K562 (cell line): ENCODE results near the gene KRTAP4-8. TPM values are rescaled to one million over a fixed set of nuclear protein-coding genes. Genes with fewer than 3 reads are reported as not detected.

ENCODE experiments used
- ATAC-seq: fragments of 200-7000 bp; cut with Tn5 transposase; 3 replicates; pipeline ENCODE4 v1.9.1; 2020; ENCODE audit warnings: moderate library complexity
- BruUV-seq: library from RNA; stranded (reverse); fragments of 400-500 nt; replicated peaks from 2 replicates; lab custom pipeline; 2021; lab: Mats Ljungman, UMichigan
- CTCF ChIA-PET: fragments of 300-600 bp; formaldehyde crosslinking; extraction: SDS; loops from one replicate; lab custom pipeline; 2021; ENCODE audit warnings: low intra/inter-chr PET ratio; lab: Yijun Ruan, JAX
- POLR2A ChIA-PET: fragments of 300-600, 350-650 bp; sonication (Branson Sonifier 250); formaldehyde crosslinking; extraction: SDS; loops from one replicate; lab custom pipeline; 2021; ENCODE audit warnings: antibody characterized with exemption, inconsistent platforms; lab: Yijun Ruan, JAX
- DNase-seq, 4 experiments: peaks; one replicate each; pipeline versions ENCODE4 v3.0.0 to v3.0.0-alpha.2; 2011 to 2018; ENCODE audit warnings: low spot score in 3 of 4, mixed read lengths in 3 of 4; ENCODE audit errors: extremely low read depth in 1 of 4
- FAIRE-seq: peaks from 2 replicates; lab custom pipeline; 2011; peaks lifted over from hg19 to GRCh38; lab: Jason Lieb, UNC
- H2AFZ ChIP-seq: 2 replicates; pipeline ENCODE4 v1.6.0; 2011; ENCODE audit warnings: low read depth, low read length, control low read depth, inconsistent platforms
- H3K27ac ChIP-seq: fragments of 200-600 bp; 3 replicates; pipeline ENCODE4 v1.8.0; 2011; ENCODE audit warnings: low read depth, mild to moderate bottlenecking, control low read depth, inconsistent platforms, low read length, moderate library complexity, mixed read lengths; ENCODE audit errors: extremely low read depth
- H3K27me3 ChIP-seq, 2 experiments: fragments of 300-600 bp in 1 of 2; 2 replicates in 1 of 2; 3 replicates in 1 of 2; pipeline versions ENCODE4 v1.6.0 to v1.8.0; 2011; ENCODE audit warnings: inconsistent platforms in 2 of 2, low read length in 2 of 2, mild to moderate bottlenecking in 1 of 2, mixed read lengths in 1 of 2, moderate library complexity in 1 of 2; ENCODE audit not compliant: control insufficient read depth in 2 of 2, insufficient read depth in 2 of 2
- H3K36me3 ChIP-seq: fragments of 300-600 bp; 3 replicates; pipeline ENCODE4 v1.8.0; 2011; ENCODE audit warnings: mild to moderate bottlenecking, low read length, inconsistent platforms; ENCODE audit not compliant: control insufficient read depth, insufficient read depth
- H3K4me1 ChIP-seq, 2 experiments: fragments of 200-600 bp in 1 of 2; replicated peaks in 1 of 2; 2 replicates in 1 of 2; 3 replicates in 1 of 2; pipeline versions ENCODE4 v1.5.1 to v1.8.0; 2011; ENCODE audit warnings: inconsistent platforms in 2 of 2, low read length in 2 of 2, mild to moderate bottlenecking in 1 of 2, mixed read lengths in 1 of 2, moderate library complexity in 1 of 2; ENCODE audit not compliant: control insufficient read depth in 2 of 2, insufficient read depth in 2 of 2
- H3K4me2 ChIP-seq: 2 replicates; pipeline ENCODE4 v1.6.1; 2011; ENCODE audit warnings: low read length, control low read depth, inconsistent platforms, mixed read lengths; ENCODE audit not compliant: insufficient read depth
- H3K4me3 ChIP-seq: fragments of 200-600 bp; sonication (generic), shearing (Covaris generic); 2 replicates; pipeline ENCODE4 v1.5.1; 2016; ENCODE audit warnings: control low read depth, inconsistent platforms
- H3K79me2 ChIP-seq: fragments of 200-600 bp; 3 replicates; pipeline ENCODE4 v1.8.0; 2011; ENCODE audit warnings: low read length, inconsistent platforms; ENCODE audit not compliant: control insufficient read depth, insufficient read depth
- H3K9ac ChIP-seq, 2 experiments: 2 replicates each; pipeline versions ENCODE4 v1.6.0 to v1.6.1; 2011; ENCODE audit warnings: low read depth in 2 of 2, low read length in 2 of 2, control low read depth in 1 of 2, inconsistent platforms in 1 of 2, mild to moderate bottlenecking in 1 of 2, mixed read lengths in 1 of 2; ENCODE audit not compliant: insufficient read depth in 1 of 2
- H3K9me1 ChIP-seq: one replicate; pipeline ENCODE4 v1.6.0; 2011; ENCODE audit warnings: inconsistent platforms, mild to moderate bottlenecking, low read length, moderate library complexity; ENCODE audit not compliant: control insufficient read depth, insufficient read depth
- H3K9me3 ChIP-seq: replicated peaks from 2 replicates; pipeline ENCODE4 v1.5.1; 2011; ENCODE audit warnings: low read depth, low read length, inconsistent platforms; ENCODE audit not compliant: control insufficient read depth, insufficient read depth
- H4K20me1 ChIP-seq: replicated peaks from 2 replicates; pipeline ENCODE4 v1.6.1; 2011; ENCODE audit warnings: low read length, inconsistent platforms, mixed read lengths; ENCODE audit not compliant: control insufficient read depth, insufficient read depth
- ATF2 ChIP-seq: sonication (generic); formaldehyde crosslinking; IDR thresholded peaks from 2 replicates; pipeline ENCODE4 v1.8.1; 2022; ENCODE audit warnings: missing genetic modification reagents
- FOXP4 ChIP-seq: sonication (generic); formaldehyde crosslinking; IDR thresholded peaks from 2 replicates; pipeline ENCODE4 v1.8.0; 2022; ENCODE audit warnings: mild to moderate bottlenecking, missing genetic modification reagents, borderline replicate concordance
- MAFF ChIP-seq: IDR thresholded peaks from 2 replicates; pipeline ENCODE4 v1.6.1; 2012; ENCODE audit warnings: low read length, improper control_type of control experiment
- MBD2 ChIP-seq: sonication (generic); IDR thresholded peaks from 2 replicates; pipeline ENCODE4 v1.6.1; 2016; ENCODE audit warnings: low read depth, borderline replicate concordance
- NRF1 ChIP-seq, 2 experiments: fragments of 450-650 bp; IDR thresholded peaks in 1 of 2; conservative IDR thresholded peaks in 1 of 2; 2 replicates each; pipeline ENCODE4 v1.6.1; 2014; ENCODE audit warnings: mild to moderate bottlenecking in 2 of 2
- SMARCC2 ChIP-seq: fragments of 450-650 bp; IDR thresholded peaks from 2 replicates; pipeline ENCODE4 v1.6.1; 2017; ENCODE audit warnings: antibody characterized with exemption, moderate library complexity, mild to moderate bottlenecking, low read depth
- ZBTB9 ChIP-seq: fragments of 450-650 bp; formaldehyde crosslinking; IDR thresholded peaks from 2 replicates; pipeline ENCODE4 v1.4.0; 2020; ENCODE audit warnings: mild to moderate bottlenecking, moderate library complexity
- WGBS: fragments of 100-300 bp; shearing (Covaris generic); methylation state at CpG from one replicate; pipeline ENCODE4 v1.1.6; 2016; ENCODE audit warnings: low coverage, mixed read lengths; ENCODE audit not compliant: insufficient coverage; ENCODE audit errors: missing lambda C conversion rate; 5-methylcytosine and 5-hydroxymethylcytosine counted together
- in situ Hi-C: fragments of 300-500 bp; cut with MboI; formaldehyde crosslinking; loops from 4 replicates; pipeline ENCODE4 v1.15.0; 2018; ENCODE audit warnings: inconsistent platforms, mixed read lengths
- intact Hi-C: fragments of 100-400 bp; cut with micrococcal nuclease; formaldehyde crosslinking; loops from 2 replicates; pipeline ENCODE4 v1.14.2; 2022
- polyA plus RNA-seq, 8 experiments: library from polyadenylated mRNA; depleted of rRNA in 4 of 8; stranded (reverse) in 5 of 8; unstranded in 3 of 8; fragments of >200 nt; fragmentation: Nextera tagmentation in 2 of 8; fragmentation: Illumina TruSeq in 1 of 8; extraction: Ambion mirVana in 2 of 8; extraction: Trizol in 1 of 8; gene quantifications; 2 replicates each; pipeline versions ENCODE4 v1.2.1 to v1.2.3, GENCODE V29; 2011 to 2014; ENCODE audit warnings: inconsistent platforms in 1 of 8, missing spikeins in 1 of 8
- total RNA-seq, 7 experiments: library from RNA; depleted of rRNA in 6 of 7; stranded (reverse); fragments of >200 nt in 6 of 7; fragmentation: Illumina TruSeq in 2 of 7; extraction: Trizol in 2 of 7; gene quantifications; 2 replicates each; pipeline versions ENCODE4 v1.2.1 to v1.2.3, GENCODE V29; 2011 to 2021; ENCODE audit warnings: low replicate concordance in 1 of 7

The KRTAP4-8 gene
- total and polyA plus RNA-seq, 9 of the 15 experiments (the other 6 are each of a cell fraction or from before 2014, with no cell fraction given) = not detected

- no peak for TF ChIP-seq SMARCC2
- no peak for TF ChIP-seq MBD2
- TF ChIP-seq ZBTB9 (CRISPR knock-in tag) = no peak
- TF ChIP-seq, all 486 proteins: peak for 0
These were observed 30.7 kb downstream of the KRTAP4-8 start (continued) for GRCh38 chr17:41067281-41067680.

GRCh38 chr17:41065829-41066624, 31.9 kb downstream of the KRTAP4-8 start, which contains the start of gene KRTAP2-4:
KRTAP2-4 (minus strand) TSS chr17:41065879; CDS start chr17:41065845, 34 bp downstream.
- Histone ChIP-seq H2AFZ (no peak within 1 kb of the TSS), H3K9me1 (no peaks in the 10 kb centered on the region), H3K36me3 (no peaks in the 10 kb centered on the region), H3K4me3 (no peak within 1 kb of the TSS), H3K4me2 (no peak within 1 kb of the TSS), H3K9ac (no peak within 1 kb of the TSS), H3K27me3 (no peaks in the 10 kb centered on the region; a peak in 1 of 5 replicates), H3K4me1 (peaks cover 0 to 5% of the 10 kb centered on the region in 2 experiments; a peak in 2 of 5 replicates), H3K9me3 (no peaks in the 10 kb centered on the region), H3K27ac (no peak within 1 kb of the TSS), H3K79me2 (no peaks in the 10 kb centered on the region), H4K20me1 (no peaks in the 10 kb centered on the region)
- in situ Hi-C loops (no loop called here), intact Hi-C loops (no loop called here)
- FAIRE-seq (peak; percentile 76), DNase-seq (peak; percentile 9 to 23 (median 11)), ATAC-seq (peak; percentile 76)
- 0% methylated on average over 5 of the region's 6 CpGs for WGBS
- ChIA-PET CTCF (no interaction called here), POLR2A (no interaction called here)
- BruUV-seq = no TSS peak
- TF ChIP-seq MAFF (no peak; the same call in 1 of the 2 replicates), NRF1 (conservative IDR thresholded peaks at IDR 0.05 in 1 of 2, IDR thresholded peaks at IDR 0.05 in 1 of 2) (peak; percentile 51 to 62), FOXP4 (CRISPR knock-in tag) (no peak), ATF2 (CRISPR knock-in tag) (no peak)
